Measurements from ENCODE around the gene ANKRD44. TPM values are rescaled to one million over a fixed set of nuclear protein-coding genes. Genes with fewer than 3 reads are reported as not detected.

Gene ANKRD44
- total and polyA plus RNA-seq, 2 of the 8 experiments (the other 6 are each of a cell fraction or from before 2014, with no cell fraction given) = 1.2 to 1.3 TPM

DNA sequence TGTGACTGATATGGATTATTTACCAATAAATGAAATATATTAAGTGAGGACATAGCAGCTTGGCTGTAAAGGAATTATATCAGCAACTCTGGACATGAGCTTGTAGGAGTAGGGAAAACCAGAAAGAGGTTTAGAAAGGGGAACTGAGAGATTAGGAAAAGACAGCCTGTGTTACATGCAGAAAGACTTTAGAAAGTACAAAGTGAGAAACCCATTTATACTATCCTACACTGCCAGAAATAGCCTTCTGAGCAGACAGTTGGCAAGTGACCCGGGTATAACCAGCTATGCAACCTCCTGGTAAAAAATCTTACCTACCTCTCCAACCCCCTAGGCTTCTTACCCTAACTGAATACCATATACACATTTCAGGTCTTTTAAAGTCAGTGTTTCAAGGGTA, 134.1 kb downstream of the ANKRD44 start:
- Histone ChIP-seq H2AFZ (ENCODE audit: low read length) (no peak overlapping the region), H3K9me3 (ENCODE audit: insufficient read depth in 2 of 2, low read depth in 1 of 2, low read length in 1 of 2) (no peaks in the 10 kb centered on the region), H2BK12ac (ENCODE audit: low read depth, low read length) (no peak overlapping the region), H4K20me1 (replicated peaks in 1 of 2; ENCODE audit: control insufficient read depth in 1 of 2, insufficient read depth in 2 of 2, low read length in 2 of 2) (no peaks in the 10 kb centered on the region), H3K9ac (replicated peaks in 1 of 4; ENCODE audit: extremely low read depth in 1 of 4, low read depth in 3 of 4, low read length in 3 of 4) (no peak overlapping the region), H2BK120ac (replicated peaks; ENCODE audit: low read depth, low read length) (no peak overlapping the region), H3K27me3 (replicated peaks in 1 of 4; ENCODE audit: control insufficient read depth in 3 of 4, extremely low read depth in 1 of 4, insufficient read depth in 3 of 4, low read length in 3 of 4) (no peaks in the 10 kb centered on the region), H4K91ac (replicated peaks; ENCODE audit: insufficient read length, low read length) (no peak overlapping the region), H4K8ac (ENCODE audit: extremely low read depth, insufficient read depth, low read length) (no peak overlapping the region), H3K27ac (ENCODE audit: low read depth, low read length) (no peak overlapping the region), H3K79me1 (ENCODE audit: low read depth, low read length) (no peaks in the 10 kb centered on the region), H2BK20ac (ENCODE audit: low read length) (no peak overlapping the region), H3K14ac (ENCODE audit: insufficient read length) (no peak overlapping the region), H3K18ac (ENCODE audit: extremely low read depth, low read length) (no peak overlapping the region), H3K4me1 (replicated peaks in 1 of 4; ENCODE audit: control insufficient read depth in 3 of 4, insufficient read depth in 4 of 4, low read length in 3 of 4) (no peaks in the 10 kb centered on the region), H3K36me3 (ENCODE audit: control insufficient read depth in 2 of 4, insufficient read depth in 4 of 4, low read length in 3 of 4) (no peaks in the 10 kb centered on the region), H4K5ac (ENCODE audit: insufficient read length, low read depth, low read length) (no peak overlapping the region), H3K4me2 (ENCODE audit: insufficient read depth in 1 of 2, low read depth in 2 of 2, low read length in 2 of 2) (no peak overlapping the region), H2BK15ac (ENCODE audit: low read length) (no peak overlapping the region), H3K23me2 (ENCODE audit: low read depth, low read length) (no peaks in the 10 kb centered on the region), H2BK5ac (ENCODE audit: low read depth, low read length) (no peak overlapping the region), H3K4ac (replicated peaks; ENCODE audit: insufficient read length, low read depth, low read length) (no peak overlapping the region), H3K79me2 (ENCODE audit: control insufficient read depth in 1 of 2, insufficient read depth in 2 of 2, low read length in 2 of 2) (no peaks in the 10 kb centered on the region), H2AK5ac (ENCODE audit: low read depth, low read length) (no peak overlapping the region), H3K56ac (replicated peaks; ENCODE audit: insufficient read length, low read depth, low read length) (no peak overlapping the region), H3K23ac (ENCODE audit: insufficient read length) (no peak overlapping the region), H3K4me3 (ENCODE audit: extremely low read depth in 1 of 4, insufficient read depth in 2 of 4, low read depth in 3 of 4, low read length in 4 of 4) (no peak overlapping the region)
- POLR2A ChIA-PET (ENCODE audit: partially characterized antibody) = no interaction called here
- TF ChIP-seq NRF1 (IDR thresholded peaks at IDR 0.05; ENCODE audit: low read depth, low read length) (no peak), EZH2 (IDR thresholded peaks at IDR 0.05; ENCODE audit: low read depth, low read length, severe bottlenecking) (no peak), SP1 (IDR thresholded peaks at IDR 0.05; ENCODE audit: low read depth, low read length) (no peak), CTBP2 (IDR thresholded peaks at IDR 0.05; ENCODE audit: borderline replicate concordance, insufficient read depth, insufficient read length, low read length) (no peak), HDAC2 (IDR thresholded peaks at IDR 0.05; ENCODE audit: borderline replicate concordance in 1 of 2, low read depth in 2 of 2, low read length in 2 of 2) (no peak), KDM4A (IDR thresholded peaks at IDR 0.05; ENCODE audit: low read depth, low read length, severe bottlenecking) (no peak)
- no peak for FAIRE-seq
- CTCF ChIA-PET (ENCODE audit: partially characterized antibody) = interaction anchor here (1.2 to 3.5 kb wide), 2 partner anchors 9 to 13 kb away, joined by 3 to 32 read pairs; no protein-coding TSS in a partner anchor
- DNase-seq (ENCODE audit: low read depth in 1 of 2, low spot score in 2 of 2) = no peak
- 4% methylated on average over 1 of the region's 1 CpG; no CpG with 5 or more reads in 1 of the 2 experiments for WGBS, 2 experiments (ENCODE audit: extremely low coverage in 1 of 2, insufficient coverage in 1 of 2, insufficient read length in 1 of 2, insufficient replicate concordance in 2 of 2, low coverage in 1 of 2, low lambda C conversion rate in 2 of 2, missing lambda C conversion rate in 1 of 2)

Measured in H1 (cell line).